Measurements from ENCODE around the gene RUNX1.

Gene RUNX1

DNA sequence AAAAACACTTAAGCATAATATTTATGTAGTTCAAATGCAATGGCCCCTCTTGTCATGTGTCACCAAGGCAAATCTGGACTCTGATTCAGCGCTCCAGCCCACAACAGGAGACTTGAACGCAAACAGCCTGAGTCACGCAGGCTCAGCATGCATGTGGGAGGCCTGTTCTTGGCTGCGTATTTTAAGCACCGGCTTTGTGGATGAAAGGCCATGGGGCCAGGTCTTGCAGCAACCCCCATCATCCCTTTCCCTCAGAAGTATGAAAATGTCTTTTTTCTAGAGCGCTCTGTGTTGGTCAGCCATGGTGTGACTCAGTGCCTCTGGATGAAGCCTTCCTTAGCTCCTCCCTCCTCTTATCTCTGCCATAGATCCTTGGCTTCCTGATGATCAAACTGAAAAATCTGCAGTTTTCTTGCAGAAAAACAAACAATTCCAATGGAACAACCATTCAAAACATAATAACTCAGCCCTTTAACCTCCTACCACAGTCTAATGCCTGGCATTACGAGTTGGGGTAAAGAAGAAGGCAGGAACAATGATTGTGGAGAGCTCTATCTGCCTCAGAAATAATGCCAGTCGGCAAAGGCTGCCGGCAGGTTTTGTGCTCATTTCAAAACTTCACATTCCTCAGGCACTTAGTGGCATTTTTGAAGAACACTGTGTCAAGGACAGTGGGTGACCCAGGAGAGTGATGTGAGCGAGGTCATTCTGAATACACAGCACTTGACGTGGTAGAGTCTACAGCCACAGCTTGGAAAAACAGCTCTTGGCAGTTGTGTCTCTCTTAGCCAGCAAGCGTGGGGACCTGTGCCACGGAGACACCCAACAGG is 212.8 kb downstream of the RUNX1 start:
- Histone ChIP-seq H3K27me3 (ENCODE audit: insufficient read depth, poor library complexity, severe bottlenecking) (no peaks in the 10 kb centered on the region), H3K27ac (ENCODE audit: poor library complexity, severe bottlenecking) (peak overlapping the region; percentile 75), H3K36me3 (ENCODE audit: low read depth) (peaks cover 96% of the 10 kb centered on the region), H3K4me1 (ENCODE audit: insufficient read depth, poor library complexity, severe bottlenecking) (peaks cover 36% of the 10 kb centered on the region), H3K4me3 (ENCODE audit: severe bottlenecking) (no peak overlapping the region), H3K9me3 (ENCODE audit: severe bottlenecking) (no peaks in the 10 kb centered on the region)
- TF ChIP-seq, protein P1, sequence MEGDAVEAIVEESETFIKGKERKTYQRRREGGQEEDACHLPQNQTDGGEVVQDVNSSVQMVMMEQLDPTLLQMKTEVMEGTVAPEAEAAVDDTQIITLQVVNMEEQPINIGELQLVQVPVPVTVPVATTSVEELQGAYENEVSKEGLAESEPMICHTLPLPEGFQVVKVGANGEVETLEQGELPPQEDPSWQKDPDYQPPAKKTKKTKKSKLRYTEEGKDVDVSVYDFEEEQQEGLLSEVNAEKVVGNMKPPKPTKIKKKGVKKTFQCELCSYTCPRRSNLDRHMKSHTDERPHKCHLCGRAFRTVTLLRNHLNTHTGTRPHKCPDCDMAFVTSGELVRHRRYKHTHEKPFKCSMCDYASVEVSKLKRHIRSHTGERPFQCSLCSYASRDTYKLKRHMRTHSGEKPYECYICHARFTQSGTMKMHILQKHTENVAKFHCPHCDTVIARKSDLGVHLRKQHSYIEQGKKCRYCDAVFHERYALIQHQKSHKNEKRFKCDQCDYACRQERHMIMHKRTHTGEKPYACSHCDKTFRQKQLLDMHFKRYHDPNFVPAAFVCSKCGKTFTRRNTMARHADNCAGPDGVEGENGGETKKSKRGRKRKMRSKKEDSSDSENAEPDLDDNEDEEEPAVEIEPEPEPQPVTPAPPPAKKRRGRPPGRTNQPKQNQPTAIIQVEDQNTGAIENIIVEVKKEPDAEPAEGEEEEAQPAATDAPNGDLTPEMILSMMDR (IDR thresholded peaks at IDR 0.05; ENCODE audit: poor library complexity, severe bottlenecking), result no peak
- ATAC-seq (ENCODE audit: low read depth) (peak; percentile 91), DNase-seq (ENCODE audit: low spot score) (peak; percentile 88)

DNA sequence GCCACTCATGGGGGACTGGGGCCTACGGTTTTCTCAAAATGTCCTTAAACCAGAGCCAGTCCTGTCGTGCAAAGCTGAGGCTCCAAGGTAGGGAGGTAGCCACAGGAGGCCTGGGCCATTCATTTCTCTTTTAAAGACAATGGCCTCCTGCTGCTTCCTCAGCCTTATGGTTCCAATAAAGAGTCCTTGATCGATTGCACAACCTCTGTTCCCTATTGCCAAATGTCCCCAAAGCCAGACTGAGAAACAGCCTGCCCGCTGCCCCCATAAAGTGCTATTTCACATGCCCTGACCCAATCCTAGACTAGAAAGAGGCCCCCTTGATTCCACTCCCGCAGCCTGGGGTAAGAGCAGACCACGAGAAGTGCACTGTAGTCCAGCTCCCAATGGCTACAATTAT is 213.6 kb downstream of the RUNX1 start:
- Histone ChIP-seq H3K27me3 (ENCODE audit: insufficient read depth, poor library complexity, severe bottlenecking) (no peaks in the 10 kb centered on the region), H3K36me3 (ENCODE audit: low read depth) (peaks cover 96% of the 10 kb centered on the region), H3K27ac (ENCODE audit: poor library complexity, severe bottlenecking) (peak overlapping the region; percentile 75), H3K4me1 (ENCODE audit: insufficient read depth, poor library complexity, severe bottlenecking) (peaks cover 36% of the 10 kb centered on the region), H3K4me3 (ENCODE audit: severe bottlenecking) (no peak overlapping the region), H3K9me3 (ENCODE audit: severe bottlenecking) (no peaks in the 10 kb centered on the region)
- DNase-seq (ENCODE audit: low spot score) (no peak), ATAC-seq (ENCODE audit: low read depth) (no peak)
- TF ChIP-seq, protein P1 (IDR thresholded peaks at IDR 0.05; ENCODE audit: poor library complexity, severe bottlenecking), result no peak

DNA sequence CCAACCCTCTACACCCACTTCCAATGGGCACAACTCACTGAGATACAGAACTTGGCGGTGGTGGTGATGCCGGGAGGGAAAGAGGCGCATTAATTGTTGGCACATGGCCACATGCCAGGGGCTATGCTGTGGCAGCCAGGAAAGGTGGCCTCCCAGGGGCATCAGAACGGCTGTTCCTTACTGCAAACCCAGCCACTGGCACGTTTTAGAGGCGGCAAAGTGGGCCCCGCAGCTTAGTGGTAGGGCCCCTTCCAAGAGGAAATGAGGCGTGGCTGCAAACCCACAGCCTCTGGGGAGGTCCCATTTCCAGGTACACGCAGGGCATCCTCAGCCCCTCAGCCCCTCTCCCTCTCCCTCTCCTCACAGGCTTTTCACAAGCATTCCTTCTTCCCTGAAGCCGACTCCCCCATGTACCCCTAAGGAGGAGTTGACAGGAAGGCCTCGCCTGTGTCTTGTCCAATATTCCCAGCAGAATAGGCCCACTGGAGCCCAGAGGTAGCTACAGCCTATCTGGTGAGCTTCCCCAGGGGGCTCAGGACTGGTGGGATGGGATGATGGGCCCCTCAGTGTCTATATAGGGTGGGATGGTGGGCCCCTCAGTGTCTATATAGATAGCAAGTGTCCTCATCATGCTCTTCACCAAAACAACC is 214.1 kb downstream of the RUNX1 start:
- H3K4me3 ChIP-seq (ENCODE audit: severe bottlenecking), result no peak overlapping the region
- TF ChIP-seq, protein P1 (IDR thresholded peaks at IDR 0.05; ENCODE audit: poor library complexity, severe bottlenecking), result no peak

DNA sequence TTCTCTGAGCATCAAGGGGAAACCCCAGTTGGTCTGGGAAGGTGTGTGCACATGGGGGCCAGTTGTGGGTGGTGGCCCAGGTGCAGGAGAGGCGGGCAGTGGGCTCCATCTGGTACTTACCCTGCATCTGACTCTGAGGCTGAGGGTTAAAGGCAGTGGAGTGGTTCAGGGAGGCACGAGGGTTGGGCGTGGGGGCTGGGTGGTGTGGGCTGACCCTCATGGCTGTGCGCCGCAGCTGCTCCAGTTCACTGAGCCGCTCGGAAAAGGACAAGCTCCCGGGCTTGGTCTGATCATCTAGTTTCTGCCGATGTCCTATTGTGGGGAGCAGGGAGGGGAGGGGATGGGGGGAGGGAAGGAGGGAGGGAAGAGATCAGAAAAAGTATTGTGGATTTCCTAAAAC is 214.8 kb downstream of the RUNX1 start:
- H3K27me3 ChIP-seq (ENCODE audit: insufficient read depth, poor library complexity, severe bottlenecking), result no peaks in the 10 kb centered on the region
- no peaks in the 10 kb centered on the region for H3K9me3 ChIP-seq (ENCODE audit: severe bottlenecking)
- TF ChIP-seq, protein P1 (IDR thresholded peaks at IDR 0.05; ENCODE audit: poor library complexity, severe bottlenecking), result no peak
- no peak overlapping the region for H3K4me3 ChIP-seq (ENCODE audit: severe bottlenecking)
- DNase-seq (ENCODE audit: low spot score) (no peak), ATAC-seq (ENCODE audit: low read depth) (no peak)
- H3K4me1 ChIP-seq (ENCODE audit: insufficient read depth, poor library complexity, severe bottlenecking), result peaks cover 36% of the 10 kb centered on the region
- H3K27ac ChIP-seq (ENCODE audit: poor library complexity, severe bottlenecking), result peak overlapping the region; percentile 75
- peaks cover 96% of the 10 kb centered on the region for H3K36me3 ChIP-seq (ENCODE audit: low read depth)

More for the DNA sequence above, 214.1 kb downstream of the RUNX1 start:
- Histone ChIP-seq H3K27me3 (ENCODE audit: insufficient read depth, poor library complexity, severe bottlenecking) (no peaks in the 10 kb centered on the region), H3K36me3 (ENCODE audit: low read depth) (peaks cover 96% of the 10 kb centered on the region), H3K9me3 (ENCODE audit: severe bottlenecking) (no peaks in the 10 kb centered on the region), H3K27ac (ENCODE audit: poor library complexity, severe bottlenecking) (peak overlapping the region; percentile 75), H3K4me1 (ENCODE audit: insufficient read depth, poor library complexity, severe bottlenecking) (peaks cover 36% of the 10 kb centered on the region)
- ATAC-seq (ENCODE audit: low read depth) (no peak), DNase-seq (ENCODE audit: low spot score) (no peak)

All from RWPE2 (cell line).